GM20431 (cell line): ENCODE data around the gene PLAGL2.
"Not testable (repeated sequence)": the region's sequence is repeated elsewhere in the genome, so short reads cannot be mapped to it uniquely, and the experiment has no call there.

Source experiments
- in situ Hi-C: fragments of 300-500 bp; cut with MseI, MboI; formaldehyde crosslinking; loops from one replicate; pipeline ENCODE4 v1.15.0; 2020; ENCODE audit warnings: low sequenced_read_pairs; ENCODE audit not compliant: unreplicated experiment

Gene PLAGL2

DNA sequence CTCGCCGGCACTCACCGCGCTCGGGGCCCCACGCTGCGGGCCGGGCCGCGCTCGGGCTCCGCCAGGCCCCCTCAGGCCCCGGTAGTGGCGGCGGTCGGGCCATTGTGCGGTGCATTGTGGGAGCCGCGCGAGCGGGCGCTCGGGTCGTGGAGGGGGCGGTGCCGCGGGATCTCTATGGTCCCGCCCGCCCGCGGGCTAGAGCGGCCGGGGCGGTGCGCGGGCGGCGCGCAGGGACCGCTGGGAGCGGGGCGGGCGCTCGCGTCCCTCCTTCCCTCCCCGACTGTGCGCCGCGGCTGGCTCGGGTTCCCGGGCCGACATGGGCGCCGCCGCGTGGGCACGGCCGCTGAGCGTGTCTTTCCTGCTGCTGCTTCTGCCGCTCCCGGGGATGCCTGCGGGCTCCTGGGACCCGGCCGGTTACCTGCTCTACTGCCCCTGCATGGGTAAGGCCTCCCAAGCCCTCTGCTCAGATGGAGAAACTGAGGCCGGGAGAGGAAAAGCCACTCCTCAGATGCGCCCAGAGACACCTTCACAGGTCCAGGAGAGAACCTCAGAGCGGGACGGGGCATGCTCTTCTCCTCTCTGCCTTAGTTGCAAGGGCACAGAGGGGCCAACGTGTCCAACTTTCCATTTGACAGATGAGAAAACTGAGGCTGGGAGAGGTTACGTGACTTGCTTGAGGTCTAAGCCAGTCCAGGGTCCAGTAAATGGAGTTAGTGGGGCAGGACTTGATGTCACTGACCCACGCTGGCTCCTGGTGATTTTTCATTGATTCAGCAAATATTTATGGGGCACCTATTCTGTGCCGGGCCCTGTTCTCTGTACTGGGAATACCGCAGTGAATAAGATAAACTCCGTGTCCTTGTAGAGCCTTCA lies at the start of gene PLAGL2, which contains the start of gene POFUT1:
Gene PLAGL2 (minus strand): TSS at position 118 of the 873 bp plus-strand sequence. CDS start 5,565 bp downstream, outside the sequence.
Gene POFUT1 (plus strand): TSS at position 255 of the 873 bp plus-strand sequence. CDS start 62 bp downstream, at position 317.
- in situ Hi-C loops: no loop called here

GRCh38 chr20:32252189-32252588 lies 44.6 kb upstream of the PLAGL2 start:
- in situ Hi-C loops: no loop called here

GRCh38 chr20:32251470-32251869 lies 43.9 kb upstream of the PLAGL2 start:
- in situ Hi-C loops: no loop called here

DNA sequence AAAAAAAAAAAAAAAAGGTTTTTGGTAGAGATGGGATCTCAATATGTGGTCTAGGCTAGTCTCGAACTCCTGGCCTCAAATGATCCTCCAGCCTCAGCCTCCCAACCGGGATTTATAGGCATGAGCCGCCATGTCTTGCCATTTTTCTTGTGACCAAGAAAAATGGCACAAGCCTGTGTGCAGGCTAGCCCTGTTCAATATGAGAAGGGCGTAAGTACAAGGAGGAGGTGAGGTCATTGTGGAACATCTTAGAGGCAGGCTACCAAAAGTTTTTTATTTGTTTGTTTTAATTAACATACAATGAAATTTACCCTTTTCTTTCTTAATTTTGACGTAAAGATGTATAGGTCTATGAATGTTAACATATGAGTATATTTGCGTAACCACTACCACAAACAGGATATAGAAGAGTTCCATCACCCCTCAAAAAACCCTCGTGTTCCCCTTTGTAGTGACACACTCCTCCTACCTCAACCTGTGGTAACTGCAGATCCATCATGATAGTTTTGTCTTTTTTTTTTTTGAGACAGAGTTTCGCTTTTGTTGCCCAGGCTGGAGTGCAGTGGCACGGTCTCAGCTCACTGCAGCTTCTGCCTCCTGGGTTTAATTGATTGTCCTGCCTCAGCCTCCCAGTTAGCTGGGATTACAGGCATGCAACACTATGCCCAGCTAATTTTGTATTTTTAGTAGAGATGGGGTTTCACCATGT lies 41.6 kb upstream of the PLAGL2 start:
- in situ Hi-C loops: no loop called here

DNA sequence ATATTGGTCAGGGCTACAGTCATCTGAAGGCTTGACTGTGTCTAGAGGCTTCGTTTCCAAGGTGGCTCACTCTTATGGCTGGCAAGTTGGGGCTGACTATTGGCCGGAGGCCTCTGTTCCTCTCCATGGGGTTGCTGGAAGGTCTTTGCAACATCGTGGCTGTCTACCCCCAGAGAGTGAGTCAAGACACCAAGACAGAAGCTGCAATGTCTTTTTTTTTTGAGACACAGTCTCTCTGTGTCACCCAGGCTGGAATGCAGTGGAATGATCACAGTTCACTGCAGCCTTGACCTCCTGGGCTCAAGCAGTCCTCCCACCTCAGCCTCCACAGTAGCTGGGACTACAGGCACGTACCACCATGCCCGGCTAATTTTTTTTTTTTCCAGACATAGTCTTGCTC lies 40.5 kb upstream of the PLAGL2 start:
- in situ Hi-C loops: no loop called here

GRCh38 chr20:32246208-32246607 lies 38.7 kb upstream of the PLAGL2 start:
- in situ Hi-C loops: not testable (repeated sequence)

DNA sequence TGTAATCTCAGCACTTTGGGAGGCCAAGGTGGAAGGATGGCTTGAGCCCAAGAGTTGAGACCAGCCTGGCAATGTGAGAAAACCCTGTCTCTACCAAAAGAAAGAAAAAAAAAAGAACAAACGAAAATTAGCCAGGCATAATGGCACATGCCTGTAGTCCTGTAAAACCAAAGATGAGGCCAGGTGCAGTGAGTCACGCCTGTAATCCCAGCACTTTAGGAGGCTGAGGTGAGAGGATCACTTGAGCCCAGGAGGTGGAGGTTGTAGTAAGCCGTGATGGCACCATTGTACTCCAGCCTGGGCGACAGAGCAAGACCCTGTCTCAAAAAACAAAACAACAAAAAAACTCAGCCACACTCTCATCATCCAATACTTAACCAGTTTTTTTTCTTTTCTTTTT lies 37.4 kb upstream of the PLAGL2 start:
- in situ Hi-C loops: no loop called here

- in situ Hi-C loops: no loop called here
Observed at GRCh38 chr20:32244150-32244823, 36.7 kb upstream of the PLAGL2 start.

- in situ Hi-C loops: no loop called here
Observed at GRCh38 chr20:32241807-32242206, 34.3 kb upstream of the PLAGL2 start.

DNA sequence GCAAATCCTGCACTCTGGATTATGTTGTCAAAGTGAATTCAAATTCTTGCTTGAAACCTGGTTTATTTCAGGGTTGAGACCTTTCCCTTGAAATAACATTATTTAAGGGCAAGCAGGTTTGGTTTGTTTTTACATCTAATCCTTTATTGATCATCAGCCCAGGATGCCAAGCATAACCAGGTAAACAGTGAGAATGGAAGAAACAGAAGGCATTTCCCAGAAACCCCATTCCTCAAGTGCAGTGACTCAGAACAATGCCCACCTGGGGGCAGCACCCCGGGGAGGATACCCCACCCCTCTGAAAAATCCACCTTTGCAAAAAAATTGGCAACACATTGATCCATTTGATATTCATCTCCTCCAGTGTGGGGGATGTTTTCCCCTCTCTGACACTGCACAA lies 32.7 kb upstream of the PLAGL2 start:
- in situ Hi-C loops: no loop called here

- in situ Hi-C loops: no loop called here
Observed at GRCh38 chr20:32238483-32239425, 31.2 kb upstream of the PLAGL2 start.

- in situ Hi-C loops: no loop called here
Observed at GRCh38 chr20:32237419-32237818, 29.9 kb upstream of the PLAGL2 start.

- in situ Hi-C loops: no loop called here
Observed at GRCh38 chr20:32236819-32237218, 29.3 kb upstream of the PLAGL2 start.

DNA sequence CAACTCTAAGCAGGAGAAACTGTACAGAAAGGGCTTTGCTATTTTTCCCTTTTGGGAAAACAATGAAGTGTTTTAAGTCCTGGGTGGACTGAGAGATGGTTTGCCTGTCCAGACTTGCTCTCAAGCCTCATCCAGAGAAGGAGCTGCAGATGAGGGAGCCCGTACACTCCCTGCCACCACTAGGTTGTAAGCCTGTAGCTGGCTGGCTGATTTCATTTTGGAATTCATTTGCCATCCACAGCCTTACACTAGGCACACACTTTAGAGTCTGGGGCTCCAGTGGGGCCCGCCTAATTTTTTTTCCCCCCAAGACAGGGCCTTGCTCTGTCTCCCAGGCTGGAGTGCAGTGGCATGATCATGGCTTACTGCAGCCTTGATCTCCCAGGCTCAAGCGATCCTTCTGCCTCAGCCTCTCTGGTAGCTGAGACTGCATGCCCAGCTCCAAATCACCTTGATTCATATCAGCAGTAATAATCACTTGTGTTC lies 28.5 kb upstream of the PLAGL2 start:
- in situ Hi-C loops: no loop called here

DNA sequence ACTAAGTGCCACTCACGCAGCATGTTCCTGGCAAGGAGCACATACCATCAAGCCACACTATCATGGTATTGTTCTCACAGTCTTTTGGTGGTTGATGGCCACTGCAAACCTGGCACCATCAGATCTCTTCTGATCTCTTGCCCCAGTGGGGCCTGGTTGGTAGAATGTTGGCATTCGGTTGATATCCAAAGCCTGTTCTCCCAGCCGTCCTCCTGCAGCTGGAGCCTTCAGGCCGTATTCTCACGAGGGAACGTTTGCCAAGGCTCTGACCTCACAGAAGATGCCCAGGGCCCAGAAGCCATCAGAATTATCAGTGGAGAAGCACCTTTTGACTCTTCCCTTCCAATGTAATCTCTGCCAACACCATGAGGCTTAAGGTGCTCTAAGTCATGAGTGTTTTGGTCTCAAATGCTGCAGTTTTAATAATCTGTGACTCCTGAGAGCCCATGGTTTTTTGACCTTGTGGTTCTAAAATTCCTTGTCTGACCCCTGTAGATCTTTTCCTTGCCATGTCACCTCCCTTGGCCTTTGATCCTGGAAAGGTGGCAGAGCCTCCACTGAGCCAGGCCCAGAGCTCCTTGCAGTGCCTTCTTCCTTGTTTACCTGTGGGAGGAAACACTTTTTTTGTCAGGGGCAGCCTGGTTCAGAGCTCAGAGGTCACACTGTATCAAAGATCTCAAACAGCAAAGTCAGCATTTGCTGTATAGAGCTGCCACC lies 27.9 kb upstream of the PLAGL2 start:
- in situ Hi-C loops: no loop called here

DNA sequence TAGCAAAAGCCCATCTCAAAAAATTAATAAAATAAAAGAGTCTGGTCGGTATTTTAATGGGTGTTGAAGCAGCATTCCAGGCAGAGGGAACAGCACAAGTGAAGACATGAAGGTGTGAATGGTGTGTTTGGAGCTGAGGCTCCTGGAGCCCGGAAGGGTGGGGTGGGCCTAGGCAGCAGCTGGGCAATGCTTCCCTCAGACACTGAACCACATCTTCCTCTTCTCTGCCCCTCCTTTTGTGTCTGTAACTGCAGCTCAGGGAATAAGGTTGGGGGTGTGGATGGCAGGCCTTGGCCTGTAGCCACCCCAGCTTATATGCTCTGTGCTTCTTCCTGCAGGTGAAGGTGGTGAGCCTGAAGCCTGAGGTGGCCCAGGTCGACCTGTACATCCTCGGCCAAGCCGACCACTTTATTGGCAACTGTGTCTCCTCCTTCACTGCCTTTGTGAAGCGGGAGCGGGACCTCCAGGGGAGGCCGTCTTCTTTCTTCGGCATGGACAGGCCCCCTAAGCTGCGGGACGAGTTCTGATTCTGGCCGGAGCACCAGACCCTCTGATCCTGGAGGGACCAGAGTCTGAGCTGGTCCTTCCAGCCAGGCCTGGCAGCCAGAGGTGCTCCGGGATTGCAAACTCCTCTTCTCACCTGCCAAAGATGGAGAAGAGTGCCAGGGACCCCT lies 26.7 kb upstream of the PLAGL2 start:
- in situ Hi-C loops: no loop called here

GRCh38 chr20:32233286-32233685 lies 25.7 kb upstream of the PLAGL2 start:
- in situ Hi-C loops: no loop called here

DNA sequence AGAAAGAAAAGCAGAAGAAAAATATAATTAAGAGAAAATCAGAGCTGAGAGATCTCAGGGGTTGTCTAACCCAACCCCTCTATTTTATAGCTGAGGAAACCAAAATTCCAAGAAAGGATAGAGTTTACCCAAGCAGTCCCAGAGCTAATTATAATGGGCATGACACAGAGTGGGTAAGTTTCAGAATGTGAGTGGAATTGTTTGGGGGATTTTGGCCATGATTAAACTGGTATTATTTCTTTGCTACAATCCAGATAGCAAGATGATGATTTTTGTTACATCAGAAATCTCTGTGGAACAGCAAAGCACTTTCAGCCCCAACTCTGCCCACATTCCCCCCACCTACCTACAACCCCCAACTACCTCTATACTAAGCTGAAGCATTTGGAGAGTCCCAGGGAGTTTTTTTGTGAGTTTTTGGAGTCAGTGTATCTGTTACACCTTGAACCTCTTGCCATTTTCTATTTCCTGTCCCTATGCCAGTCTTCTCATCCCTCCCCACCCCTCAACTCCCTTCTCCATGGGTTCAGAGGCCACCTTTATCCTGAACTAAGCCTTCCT lies 24.9 kb upstream of the PLAGL2 start:
- in situ Hi-C loops: no loop called here
